GF-D8 (cell line): ENCODE data around the gene C5.
A peak's percentile ranks its signal among the peaks of the same experiment; 100 is the strongest.
"Not testable (repeated sequence)": the region's sequence is repeated elsewhere in the genome, so short reads cannot be mapped to it uniquely, and the experiment has no call there.

Source experiments
- DNase-seq: peaks from one replicate; lab custom pipeline; 2025; lab: John Stamatoyannopoulos, UW

Gene C5

GRCh38 chr9:121048175-121048574 is 1.9 kb downstream of the C5 start:
- DNase-seq: no peak

- no peak for DNase-seq
Measured at GRCh38 chr9:121038804-121039203, 11.3 kb downstream of the C5 start.

DNA sequence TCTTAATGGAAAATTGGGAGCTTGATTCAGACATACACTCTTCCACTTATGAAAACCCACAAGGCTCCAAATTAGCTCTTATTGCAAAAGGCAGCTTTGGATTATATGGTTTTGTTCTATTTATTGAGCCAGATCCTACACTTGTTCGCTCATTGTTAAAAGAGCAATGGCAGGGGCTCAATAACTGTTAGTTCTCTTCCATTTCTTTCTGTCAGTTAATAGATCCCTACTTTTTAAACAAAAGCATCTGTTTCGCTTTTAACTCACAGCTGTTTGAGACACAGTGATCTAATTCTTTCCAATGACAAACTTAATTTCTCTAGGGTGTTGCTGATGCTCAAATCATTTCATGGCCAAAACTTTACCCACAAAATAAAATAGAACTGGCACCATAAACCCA is 11.7 kb downstream of the C5 start:
- DNase-seq: no peak

GRCh38 chr9:121035717-121036116 is 14.4 kb downstream of the C5 start:
- DNase-seq: not testable (repeated sequence)

DNA sequence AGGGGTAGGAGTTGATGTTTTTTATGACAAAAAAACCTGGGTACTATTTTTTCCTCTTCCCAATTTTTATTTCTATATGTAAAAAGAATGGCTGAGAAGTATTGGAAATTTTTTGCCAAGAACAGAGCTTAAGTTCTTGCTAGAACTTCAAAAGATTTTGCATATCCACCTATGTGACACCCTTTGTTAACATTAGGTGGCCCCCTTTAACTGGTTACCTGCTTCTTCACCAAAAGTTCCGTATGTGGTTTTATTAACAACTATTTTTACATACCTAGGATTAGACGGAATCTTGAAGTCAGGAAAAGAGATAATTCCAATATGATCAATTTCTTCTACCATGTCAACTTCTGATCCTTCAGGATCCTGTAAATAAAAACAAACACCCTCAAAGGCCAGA is 15.5 kb downstream of the C5 start:
- DNase-seq: no peak

DNA sequence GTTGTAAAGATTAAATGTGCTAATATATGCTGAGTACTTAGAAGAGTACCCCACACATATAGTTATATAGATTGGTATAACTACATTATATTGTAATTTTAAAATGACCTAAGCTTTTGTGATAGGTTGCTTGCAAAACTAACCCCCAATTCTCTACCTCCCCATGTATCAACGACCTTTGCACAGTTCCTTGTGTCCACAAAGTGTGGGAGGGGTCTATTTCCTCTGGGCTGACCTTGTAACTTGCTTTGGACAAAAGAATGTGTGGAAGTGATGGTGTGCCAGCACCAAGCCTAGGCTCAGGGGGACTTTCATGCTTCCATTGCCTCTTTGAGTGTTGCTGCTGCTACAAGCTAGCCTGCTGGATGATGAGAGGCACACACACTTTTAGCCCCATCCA is 20.6 kb downstream of the C5 start:
- DNase-seq: no peak

GRCh38 chr9:121028285-121028684 is 21.8 kb downstream of the C5 start:
- not testable (repeated sequence) for DNase-seq

- no peak for DNase-seq
Measured at GRCh38 chr9:121026768-121027167, 23.3 kb downstream of the C5 start.

- no peak for DNase-seq
Measured at GRCh38 chr9:121026260-121026691, 23.8 kb downstream of the C5 start.

DNA sequence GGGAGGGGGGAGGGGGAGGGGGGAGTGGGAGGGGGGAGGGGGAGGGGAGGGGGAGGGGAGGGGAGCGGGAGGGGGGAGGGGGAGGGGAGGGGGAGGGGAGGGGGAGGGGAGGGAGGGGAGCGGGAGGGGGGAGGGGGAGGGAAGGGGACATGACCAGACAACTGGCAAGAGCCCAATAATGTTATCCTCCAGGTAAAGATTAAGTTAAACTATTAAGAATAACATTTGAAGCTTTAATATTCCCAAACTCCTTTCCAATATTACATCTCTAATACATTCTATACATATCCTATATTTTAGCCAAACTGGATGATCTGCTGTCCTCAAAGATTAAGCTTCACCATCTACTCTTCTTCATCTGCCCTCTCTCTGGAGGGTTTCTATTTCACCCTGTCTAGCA is 25.8 kb downstream of the C5 start:
- no peak for DNase-seq

DNA sequence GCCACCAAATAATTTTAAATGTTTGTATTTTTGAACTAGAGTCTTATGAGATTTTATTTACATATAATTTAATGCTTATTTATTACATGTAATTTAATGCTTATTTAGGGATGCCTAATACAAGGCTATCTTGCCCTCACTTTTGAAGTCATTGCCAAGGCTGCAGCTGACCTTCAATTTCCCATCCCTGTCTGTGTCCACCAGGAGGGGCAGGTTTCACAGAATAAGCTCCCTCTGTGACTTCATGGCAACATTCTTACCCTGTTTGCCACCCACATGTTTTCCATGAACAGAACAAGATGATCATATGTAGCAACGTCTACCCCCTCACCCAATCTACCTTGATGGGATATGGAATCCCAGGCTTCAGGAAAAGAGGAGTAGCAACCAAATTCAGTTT is 27.0 kb downstream of the C5 start:
- DNase-seq: no peak

- DNase-seq: no peak
Measured at GRCh38 chr9:121021301-121021700, 28.8 kb downstream of the C5 start.

GRCh38 chr9:121019273-121019672 is 30.8 kb downstream of the C5 start:
- DNase-seq: no peak

- no peak for DNase-seq
Measured at GRCh38 chr9:121013911-121014310, 36.2 kb downstream of the C5 start.

GRCh38 chr9:121009650-121010049 is 40.4 kb downstream of the C5 start:
- no peak for DNase-seq

DNA sequence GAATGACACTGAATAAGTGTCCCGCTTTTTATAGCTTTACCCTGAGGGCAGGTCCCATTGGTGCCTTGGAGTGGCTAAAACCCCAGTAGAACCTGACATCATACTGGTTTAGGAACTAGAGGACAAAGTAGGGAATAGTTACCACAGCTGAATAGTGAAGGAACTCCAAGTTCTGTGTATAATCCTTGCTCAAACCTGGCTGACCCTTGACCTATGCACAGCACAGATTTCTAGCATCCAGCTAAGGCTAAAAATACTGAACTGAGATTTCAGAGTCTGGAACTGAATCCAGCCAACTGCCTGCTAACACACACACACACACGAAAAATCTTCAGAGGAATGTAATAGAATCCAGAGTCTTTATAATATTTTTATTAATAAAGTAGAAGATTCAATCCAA is 50.8 kb downstream of the C5 start:
- DNase-seq: no peak

DNA sequence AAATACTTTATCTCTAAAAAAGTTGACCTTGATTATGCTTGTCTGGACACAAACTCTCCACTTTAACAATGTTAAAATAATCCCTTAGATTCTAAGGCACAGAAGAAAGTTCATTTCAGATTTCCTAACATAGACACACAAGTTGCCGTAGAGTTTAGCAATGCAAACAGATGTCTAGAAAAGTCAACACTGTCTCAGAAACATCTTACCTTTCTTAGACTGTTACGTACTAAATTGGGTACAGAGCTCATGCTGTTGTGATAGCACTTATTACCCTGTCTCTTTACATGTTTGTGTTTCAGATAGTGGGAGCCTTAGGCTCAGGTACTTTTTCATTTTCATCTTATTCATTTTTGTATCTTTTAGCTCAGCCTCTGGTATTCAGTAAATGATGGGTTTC is 52.0 kb downstream of the C5 start:
- DNase-seq: no peak

DNA sequence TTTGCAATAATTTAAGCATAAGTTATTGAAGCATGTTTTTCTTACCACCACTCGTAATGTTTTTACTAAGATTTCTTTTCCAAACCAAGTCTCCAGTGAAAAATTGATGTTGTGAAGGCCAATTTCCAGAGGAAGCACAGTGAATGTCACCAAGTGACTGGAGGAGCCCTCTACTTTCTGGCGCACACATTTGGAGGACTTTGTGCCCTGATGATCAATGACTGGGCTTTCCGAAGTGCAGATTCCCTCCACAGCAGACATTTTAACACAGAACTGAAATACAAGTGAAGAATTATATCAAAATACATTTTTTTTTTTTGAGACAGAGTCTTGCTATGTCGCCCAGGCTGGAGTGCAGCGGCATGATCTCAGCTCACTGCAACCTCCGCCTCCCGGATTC is 52.6 kb downstream of the C5 start:
- no peak for DNase-seq

DNA sequence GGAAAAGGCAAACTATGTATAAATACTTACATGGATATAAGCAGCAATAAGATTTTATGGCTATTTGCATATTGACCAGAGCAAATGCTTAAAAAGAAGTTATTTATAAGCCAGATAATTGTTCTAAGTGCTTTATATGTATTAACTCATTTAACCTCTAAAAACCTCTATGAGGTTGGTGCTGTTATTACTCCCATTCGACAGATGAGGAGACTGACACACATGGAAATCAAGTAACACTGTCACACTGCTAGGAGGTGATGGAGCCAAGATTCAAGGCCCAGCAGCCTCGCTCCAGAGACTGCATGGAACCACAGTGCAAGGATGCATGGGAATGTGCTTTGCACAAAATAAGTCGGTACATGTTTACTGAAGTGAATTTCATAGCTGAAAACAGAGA is 53.7 kb downstream of the C5 start:
- DNase-seq: no peak

- no peak for DNase-seq
Measured at GRCh38 chr9:120989065-120989464, 61.0 kb downstream of the C5 start.

DNA sequence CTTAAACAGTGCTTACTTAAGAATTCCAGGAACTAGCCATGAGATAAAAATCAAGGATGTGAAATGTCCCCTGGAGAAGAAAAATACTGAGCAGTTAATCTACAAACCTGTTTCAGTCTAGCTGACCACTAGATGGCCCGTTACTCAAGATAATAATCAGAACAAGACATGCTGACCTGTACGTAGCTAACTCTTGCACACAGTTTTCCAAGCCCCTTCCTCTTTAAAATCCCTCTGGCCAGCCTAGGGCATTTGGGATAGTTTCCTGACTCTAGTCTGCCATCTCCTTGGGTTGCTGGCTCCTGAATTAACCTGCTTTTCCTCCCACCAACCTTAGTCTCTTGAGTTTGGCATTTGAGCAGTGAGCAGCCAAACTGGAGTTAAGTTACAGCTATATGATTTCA is 64.3 kb downstream of the C5 start:
- peak; percentile 55 for DNase-seq

DNA sequence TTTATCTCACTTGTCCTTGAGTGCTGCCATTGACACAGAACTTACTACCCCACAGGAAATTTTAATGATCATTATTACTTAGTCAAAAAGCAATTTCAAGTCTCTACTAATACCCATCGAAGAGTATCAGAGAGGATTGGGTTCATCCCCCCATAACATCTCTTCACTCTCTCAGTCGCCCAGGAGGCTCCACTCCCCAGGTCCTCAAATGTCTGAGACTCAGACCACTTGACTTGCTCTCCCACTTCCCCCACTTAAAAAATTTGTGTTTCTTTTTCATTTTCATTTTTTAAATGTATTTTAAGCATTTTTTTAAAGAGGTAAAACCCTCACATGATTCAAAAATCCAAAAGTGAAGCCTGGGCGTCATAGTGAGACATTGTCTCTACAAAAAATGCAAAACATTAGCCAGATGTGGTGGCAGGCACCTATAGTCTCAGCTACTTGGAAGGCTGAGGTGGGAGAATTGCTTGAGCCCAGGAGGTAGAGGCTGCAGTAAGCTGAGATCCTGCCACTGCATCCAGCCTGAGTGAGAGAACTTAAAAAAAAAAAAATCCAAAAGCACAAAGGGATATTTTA is 66.7 kb downstream of the C5 start:
- DNase-seq: no peak

- DNase-seq: no peak
Measured at GRCh38 chr9:120982836-120983235, 67.2 kb downstream of the C5 start.

DNA sequence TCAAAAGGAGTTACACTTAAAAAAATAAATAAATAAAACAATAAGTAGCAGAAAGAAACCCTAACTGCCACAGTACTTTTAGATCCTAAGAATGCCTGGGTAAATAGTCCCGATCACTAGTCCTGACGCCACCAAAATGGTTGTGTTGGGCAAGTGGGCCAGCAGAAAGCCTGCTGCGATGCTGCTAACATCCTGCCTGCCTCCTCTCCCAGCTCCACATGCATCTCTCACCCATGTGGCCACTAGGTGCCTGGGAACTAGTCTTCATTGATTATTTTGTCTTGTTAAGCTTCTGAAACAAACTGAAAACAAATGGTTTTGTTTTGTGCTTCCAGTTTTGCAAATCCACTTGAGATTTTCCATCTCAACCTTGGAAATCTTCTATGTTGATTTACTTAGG is 69.1 kb downstream of the C5 start:
- DNase-seq: no peak

DNA sequence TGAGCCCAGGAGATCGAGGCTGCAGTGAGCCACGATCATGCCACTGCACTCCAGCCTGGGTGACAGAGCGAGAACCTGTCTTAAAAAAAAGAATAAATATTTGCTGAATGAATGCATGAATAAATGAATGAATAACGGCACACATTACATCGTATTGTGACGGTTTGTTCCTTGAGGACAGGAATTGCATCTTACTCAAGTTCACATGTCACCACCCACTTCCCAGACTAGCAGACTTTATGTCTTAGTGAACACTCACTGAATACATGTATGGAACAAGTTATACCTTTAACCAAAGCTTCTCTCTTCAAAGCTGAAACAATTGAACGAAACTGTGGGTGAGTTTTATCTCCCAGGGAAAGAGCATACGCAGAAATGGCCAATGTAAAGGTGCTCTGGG is 70.3 kb downstream of the C5 start:
- no peak for DNase-seq
